Right forelimb (tissue), 1 donor: ENCODE data around the gene MTA1.

Source experiments
- DNase-seq: peaks from one replicate; pipeline ENCODE4 v3.0.0-alpha.2; 2018

MTA1 gene

DNA sequence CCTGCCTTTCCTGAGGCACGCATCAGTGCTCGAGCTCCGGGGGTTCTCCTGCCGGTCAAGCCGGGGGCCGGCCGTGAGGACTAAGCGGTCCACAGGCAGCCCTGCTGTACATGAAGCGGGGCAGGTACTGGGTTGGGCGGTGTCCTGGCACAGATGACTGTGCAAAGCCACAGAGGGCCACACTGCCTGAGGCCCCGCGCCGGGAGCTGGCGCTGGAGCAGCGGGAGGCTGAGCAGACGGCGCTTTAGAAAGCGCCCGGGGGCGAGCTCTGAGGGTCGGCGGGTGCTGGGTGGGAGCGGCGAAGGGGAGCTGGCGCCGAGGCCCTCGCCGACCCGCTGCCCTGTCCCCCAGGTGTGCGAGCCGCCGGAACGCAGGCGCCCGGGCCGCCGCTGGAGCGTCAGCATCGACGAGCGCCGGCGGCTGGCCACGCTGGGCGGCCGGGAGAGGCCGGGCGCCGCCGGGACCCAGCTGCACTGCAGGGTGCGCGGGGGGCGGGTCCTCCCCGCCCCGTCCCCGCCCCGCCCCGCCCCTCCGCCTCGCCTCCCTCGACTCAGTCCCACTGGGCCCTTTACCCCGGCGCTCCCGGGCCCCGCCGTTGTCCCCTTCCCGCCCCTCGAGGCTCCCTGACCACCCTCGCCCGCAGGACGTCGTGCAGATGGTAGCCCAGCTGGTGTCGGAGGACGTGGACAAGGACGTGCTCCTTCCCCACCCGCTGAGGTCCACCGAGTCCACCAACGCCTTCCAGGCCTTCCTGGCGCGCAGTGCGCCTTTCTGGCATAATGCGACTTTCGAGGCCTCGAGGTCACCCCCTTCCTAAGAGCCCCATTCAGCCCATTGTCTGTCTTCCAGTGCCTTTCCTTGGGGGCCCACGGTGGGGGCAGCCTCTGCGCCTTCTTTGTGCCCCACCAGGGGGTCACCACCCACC is 8.3 kb upstream of the MTA1 start:
- peak; percentile 57 for DNase-seq

DNA sequence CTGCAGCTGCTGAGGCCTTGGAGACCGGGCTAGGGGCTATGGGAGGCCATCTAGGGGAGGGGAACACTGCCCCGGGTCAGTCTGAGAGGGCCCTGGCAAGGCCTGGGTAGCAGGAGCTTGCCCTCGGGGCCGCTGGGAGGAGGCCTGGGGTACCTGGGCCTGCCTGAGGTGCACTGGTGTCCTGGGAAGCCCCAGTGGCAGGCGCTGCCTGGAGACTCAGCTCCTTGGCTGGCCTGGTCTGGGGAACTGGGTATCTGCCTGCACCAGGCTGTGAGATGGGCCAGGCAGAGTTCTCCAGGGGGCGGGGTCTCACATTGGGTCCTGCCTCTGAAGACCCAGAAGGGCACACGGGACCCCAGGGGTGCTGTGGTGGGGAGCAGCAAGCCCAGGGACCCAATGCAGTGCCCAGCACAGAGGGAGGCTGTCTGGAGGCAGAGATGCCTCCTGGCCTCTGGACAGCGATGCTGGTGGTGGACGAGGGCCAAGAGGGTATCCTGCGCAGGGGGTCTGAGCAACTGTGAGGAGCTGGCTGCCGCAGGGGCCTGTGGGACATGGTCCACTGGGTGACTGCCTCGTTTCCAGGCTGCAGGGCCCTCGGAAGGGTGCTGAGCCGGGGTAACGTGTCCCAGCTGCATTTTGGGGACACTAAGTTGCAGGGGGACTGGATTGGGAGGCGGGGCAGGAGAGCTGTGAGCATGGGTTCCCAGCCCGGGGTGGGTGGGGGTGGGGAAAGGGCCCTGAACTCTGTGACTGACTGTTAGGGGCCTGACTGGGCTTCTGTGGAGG is 7.4 kb upstream of the MTA1 start:
- peak; percentile 46 for DNase-seq

- peak; percentile 42 for DNase-seq
Measured at GRCh38 chr14:105412771-105413543, 6.7 kb upstream of the MTA1 start.

DNA sequence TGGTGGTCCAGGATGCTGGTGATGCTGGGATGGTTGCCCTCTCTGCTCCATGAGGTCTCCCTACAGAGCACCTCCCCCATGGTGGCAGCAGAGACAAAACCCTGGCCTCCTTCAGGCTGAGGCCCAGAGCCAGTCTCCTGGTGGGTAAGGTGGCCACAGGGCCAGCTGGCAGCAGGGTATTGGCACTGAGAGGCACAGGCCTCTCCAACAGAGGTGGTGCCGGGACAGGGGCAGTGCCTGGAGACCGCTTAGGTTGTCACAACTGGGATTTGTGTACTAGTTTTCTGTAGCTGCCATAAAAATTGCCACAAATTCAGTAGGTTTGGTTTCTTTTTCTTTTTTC is 6.1 kb upstream of the MTA1 start:
- DNase-seq, result no peak

- peak; percentile 88 for DNase-seq
Measured at GRCh38 chr14:105414456-105415371, 4.9 kb upstream of the MTA1 start.

GRCh38 chr14:105415481-105416428 is 3.9 kb upstream of the MTA1 start:
- peak; percentile 42 for DNase-seq

GRCh38 chr14:105416671-105417070 is 3.0 kb upstream of the MTA1 start:
- DNase-seq, result no peak

DNA sequence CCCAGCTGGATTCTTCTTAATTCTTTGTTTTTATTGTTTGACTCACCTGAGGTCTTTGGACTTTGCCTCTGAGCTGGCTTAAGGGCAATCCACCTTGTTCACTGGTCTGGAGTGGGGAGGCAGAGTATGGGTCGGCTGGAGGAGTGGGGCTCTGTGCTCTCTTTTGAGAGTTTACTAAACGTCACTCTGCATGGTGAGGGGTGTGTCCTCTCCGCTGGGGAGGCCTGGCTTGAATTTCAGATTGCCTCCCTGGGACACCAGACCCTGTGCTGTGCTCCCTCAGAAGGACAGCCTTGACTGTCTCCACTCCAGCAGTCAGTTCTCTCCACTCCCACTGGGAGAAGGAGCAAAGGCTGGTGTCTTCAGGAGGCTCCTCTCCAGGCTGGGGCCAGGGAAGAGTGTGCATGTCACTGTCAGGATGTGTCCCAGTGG is 1.9 kb upstream of the MTA1 start:
- DNase-seq, result no peak

DNA sequence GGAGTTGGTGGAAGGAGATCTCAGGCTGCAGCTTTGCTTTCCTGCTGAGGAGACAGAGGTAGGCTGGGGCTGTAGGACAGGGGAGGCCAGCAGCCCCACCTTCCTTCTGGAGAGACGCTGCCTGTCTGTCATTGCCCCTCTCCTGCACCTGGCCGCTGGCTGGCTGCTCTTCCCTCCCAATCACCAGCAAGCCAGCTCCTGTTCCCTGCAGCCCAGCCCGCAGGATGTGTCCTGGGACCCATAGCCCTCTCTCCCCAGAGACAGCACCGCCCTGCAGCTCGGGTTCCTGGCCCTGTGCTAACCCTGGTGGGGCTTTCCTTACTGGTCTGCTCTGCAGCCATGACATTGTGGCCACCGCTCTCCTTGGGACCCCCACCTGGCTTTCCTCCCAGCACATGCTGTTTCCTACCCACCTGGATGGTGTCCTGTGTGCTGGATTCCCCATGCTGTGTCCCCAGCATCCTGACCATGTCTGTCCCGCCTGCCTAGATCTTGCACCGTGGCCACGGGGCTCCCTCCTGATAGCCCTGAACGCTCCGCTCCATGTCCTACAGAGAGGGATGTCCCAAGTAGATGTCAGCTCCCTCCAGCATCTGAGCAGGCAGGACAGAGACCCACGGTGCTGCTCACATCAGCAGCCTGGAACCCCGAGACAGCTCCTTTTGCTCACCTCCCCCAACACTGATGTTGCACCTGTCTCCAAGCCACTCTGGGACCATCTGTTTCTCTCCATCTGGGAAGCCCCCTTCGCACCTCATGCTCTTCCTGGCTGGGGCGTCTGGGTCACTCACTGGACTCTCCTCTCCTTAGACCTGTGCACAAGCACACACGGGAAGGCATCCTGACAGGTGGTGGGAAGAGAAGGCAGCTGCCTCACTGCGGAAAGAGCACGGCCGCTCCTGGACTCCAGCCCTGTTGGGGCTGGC is 1.1 kb upstream of the MTA1 start:
- DNase-seq, result peak; percentile 38

DNA sequence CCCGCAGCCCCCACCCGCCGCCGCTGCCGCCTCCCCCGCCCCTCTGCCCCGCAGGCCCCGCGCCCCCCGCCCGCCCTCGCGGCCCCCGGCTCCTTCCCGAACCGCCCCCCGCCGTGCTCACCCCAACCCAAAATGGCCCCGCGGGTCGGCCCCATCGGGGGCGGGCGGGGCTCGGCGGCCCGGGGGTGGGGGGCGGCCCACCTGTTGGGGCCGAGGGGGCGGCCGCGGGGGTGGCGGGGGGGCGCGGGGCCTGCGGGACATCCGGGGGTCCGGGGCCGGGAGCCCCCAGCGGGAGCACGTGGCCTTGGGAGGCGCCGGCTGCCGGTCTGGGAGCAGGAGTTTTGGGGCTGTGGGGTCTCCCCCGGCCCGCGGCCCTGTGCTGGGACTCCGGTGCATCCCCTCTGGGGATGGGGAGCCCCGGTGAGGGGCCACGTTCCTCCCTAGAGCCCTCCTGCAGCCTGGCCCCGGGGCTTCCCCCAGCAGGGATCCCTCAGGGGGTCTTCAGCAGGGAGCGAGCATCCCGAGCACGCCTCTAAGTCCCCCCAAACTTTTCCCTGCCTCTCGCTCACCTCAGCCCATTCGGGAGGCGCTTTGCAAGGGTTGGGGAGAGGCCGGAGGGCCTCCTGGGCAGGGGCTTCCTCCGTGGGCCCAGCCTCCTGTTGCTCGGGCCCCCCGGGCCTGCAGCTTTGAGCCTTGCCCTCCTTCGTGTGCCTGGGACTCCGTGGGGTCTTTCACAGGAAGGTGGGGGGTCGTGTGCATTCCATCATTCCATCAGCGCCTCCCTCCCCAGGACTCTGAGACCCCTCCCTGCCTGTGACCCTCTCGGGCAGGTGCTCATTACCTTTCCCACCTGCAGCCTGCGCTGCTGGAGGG is 710 bp downstream of the MTA1 start:
- peak; percentile 42 for DNase-seq

DNA sequence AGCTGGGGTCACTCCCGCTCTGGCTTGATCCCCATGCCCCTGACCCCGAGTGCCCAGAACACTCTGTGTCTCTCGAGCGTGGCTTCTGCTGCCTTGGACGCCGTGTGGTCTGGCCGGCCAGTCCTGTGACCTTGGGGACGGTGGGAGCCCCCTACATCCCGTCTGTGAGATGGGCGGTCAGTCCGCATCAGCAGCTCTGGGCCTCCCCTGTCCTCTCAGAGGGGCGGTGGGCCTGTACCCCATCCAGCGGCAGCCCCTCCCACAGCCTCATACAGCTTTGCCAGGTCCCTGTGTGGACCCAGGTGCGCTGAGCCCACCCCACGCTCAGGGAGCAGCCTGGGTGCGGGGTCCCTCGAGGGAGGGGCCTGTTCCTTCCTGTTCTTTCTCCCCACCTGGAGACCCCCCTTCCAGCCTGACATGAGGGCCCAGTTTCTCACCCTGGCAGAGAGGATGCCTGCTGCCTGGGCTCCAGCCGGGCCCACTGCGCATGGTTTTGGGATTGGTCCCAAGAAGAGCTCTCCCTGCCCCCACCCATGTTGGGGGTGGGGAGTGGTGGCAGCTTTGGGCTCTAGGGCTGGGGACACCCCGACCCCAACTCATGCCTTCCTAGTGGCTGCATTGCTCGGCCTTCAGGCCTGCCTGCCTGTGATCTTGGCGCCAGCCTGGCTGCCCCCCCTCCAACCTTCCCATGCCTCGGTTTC is 1.5 kb downstream of the MTA1 start:
- peak; percentile 38 for DNase-seq

GRCh38 chr14:105421723-105422615 is 2.3 kb downstream of the MTA1 start:
- peak; percentile 39 for DNase-seq

- peak; percentile 42 for DNase-seq
Measured at GRCh38 chr14:105422695-105423487, 3.3 kb downstream of the MTA1 start.

DNA sequence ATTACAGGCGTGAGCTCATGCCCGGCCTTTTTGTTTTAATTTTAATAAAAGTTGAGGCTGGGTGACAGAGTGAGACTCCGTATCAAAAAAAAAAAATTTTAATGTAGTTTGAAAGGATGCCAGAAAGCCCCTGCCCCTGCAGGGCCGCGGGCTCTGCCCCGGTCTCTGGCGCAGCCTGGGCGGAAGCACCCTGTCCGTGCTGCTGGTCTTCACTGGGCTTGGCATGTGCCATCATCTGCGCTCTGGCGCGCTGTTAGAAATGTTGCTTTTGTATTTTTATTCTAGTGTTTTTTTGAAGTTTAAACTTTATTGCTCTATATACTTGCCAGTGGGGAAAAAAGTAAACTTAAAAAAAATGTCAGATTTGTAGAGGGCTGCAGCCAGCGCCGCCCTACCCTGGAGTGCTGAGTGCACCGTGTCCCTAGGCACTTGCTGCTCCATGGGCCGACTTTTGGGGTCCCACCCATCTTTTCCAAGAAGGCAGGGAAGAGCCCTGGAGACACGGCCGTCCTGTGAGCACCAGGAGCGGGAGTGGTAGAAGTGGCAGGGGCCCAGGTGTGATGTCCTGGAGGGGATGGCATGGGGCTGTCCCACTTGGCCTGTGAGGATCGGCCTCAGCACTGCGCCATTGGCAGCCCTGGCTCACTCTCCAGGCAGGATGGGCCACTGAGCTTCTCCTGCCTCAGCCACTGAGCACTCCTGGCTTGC is 4.0 kb downstream of the MTA1 start:
- no peak for DNase-seq

DNA sequence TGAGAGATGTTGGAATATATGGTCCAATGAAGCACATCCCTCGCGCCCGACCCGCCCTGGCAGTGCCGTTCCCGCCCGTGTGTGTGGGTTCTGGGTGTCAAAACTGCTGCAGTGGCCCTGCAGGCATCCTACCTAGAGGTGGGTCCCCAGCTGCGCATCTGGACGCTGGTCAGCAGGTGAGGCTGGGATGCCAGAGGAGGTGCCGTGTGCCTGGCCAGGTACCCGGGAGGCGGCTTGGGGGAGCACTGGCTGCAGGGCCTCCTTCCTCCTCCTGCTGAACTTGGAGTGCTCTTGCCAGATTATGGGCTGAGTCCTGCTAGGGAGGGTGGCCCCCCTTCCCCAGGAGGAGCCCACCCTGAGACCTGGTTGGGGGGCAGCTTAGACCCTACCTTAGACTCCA is 5.2 kb downstream of the MTA1 start:
- DNase-seq, result no peak
